NCI-H446 treated with DMSO at 0.1 percent for 48 hours (cell line): ENCODE results near the gene YIPF2.
"Not testable (repeated sequence)": the region's sequence is repeated elsewhere in the genome, so short reads cannot be mapped to it uniquely, and the experiment has no call there.

Experiments
- DNase-seq: peaks from one replicate; lab custom pipeline; 2025; lab: John Stamatoyannopoulos, UW

Gene YIPF2

DNA sequence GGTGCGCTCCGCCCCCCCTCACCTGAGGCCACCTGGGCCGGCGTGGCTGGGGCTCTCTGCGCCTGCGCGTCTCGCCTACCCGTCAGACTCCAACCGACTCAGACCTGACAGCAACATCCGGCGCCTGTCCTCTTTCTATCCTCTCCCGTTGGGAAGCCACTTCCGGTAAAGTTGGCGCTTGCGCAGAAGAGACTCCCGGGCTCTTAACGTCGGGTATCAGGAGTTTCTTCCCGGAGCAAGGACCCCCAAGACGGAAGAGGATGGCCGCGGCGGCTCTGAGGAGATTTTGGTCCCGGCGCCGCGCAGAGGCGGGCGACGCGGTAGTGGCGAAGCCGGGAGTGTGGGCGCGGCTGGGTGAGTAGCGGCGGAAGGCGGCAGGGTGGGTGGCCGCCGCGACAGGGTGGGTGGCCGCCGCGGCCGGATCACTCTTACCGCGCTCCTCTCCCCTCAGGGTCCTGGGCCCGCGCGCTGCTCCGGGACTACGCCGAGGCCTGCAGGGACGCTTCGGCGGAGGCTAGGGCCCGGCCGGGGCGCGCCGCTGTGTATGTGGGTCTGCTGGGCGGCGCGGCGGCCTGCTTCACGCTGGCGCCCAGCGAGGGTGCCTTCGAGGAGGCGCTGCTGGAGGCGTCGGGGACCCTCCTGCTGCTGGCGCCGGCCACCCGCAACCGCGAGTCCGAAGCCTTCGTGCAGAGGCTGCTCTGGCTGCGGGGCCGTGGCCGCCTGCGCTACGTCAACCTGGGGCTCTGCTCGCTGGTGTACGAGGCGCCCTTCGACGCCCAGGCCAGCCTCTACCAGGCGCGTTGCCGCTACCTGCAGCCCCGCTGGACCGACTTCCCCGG is at the start of gene YIPF2, which contains the start of gene TIMM29:
Gene YIPF2, minus strand, starts transcription at position 77 of the 839 bp plus-strand sequence. CDS start 229 bp downstream, outside the sequence.
Gene TIMM29, plus strand, starts transcription at position 249 of the 839 bp plus-strand sequence. Its CDS starts 12 bp downstream, at position 261.
- DNase-seq: peak; percentile 96

DNA sequence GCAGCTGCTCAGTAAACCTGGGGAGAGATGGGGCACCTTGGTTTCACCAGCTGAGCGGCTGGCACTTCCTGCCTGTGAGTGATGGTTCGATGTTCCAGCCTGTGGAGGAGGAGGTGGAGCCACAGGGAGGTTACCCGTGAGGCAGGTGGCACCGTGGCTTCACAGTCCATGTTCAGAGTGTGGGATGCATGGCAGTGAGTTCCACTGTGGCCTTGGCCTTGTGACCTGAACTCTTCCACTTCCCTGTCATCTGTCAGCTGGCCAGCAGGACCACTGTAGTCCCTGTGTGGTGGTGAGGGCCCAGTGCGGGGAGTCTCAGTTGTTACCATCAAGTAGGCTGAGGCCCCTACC is 49.3 kb upstream of the YIPF2 start:
- no peak for DNase-seq

DNA sequence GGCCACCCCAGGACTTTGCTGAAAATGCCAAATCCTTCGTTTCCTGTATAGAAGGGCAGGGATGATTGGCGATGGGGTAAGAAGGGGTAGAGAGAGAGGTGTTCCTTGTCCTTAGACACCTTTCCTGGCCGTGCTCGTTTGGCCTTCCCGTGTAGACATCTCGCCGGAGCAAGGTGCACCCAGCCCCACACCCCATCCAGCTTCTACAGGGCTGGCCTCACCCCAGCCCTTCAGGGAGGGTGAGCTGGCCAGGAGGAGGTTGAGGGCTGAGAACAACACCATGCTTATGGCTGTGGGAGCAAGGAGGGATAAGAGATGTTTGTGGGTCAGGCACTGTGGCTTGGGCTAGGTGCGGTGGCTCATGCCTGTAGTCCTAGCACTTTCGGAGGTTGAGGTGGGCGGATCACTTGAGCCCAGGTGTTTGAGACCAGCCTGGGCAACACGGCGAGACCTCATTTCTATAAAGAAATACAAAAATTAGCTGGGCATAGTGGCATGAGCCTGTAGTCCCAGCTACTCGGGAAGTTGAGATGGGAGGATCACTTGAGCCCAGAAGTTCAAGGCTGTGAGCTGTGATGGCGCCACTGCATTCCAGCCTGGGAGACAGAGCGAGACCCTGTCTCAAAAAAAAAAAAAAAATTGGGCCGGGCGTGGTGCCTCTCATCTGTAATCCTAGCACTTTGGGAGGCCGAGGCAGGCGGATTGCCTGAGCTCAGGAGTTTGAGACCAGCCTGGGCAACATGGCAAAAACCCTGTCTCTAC is 47.9 kb upstream of the YIPF2 start:
- no peak for DNase-seq

DNA sequence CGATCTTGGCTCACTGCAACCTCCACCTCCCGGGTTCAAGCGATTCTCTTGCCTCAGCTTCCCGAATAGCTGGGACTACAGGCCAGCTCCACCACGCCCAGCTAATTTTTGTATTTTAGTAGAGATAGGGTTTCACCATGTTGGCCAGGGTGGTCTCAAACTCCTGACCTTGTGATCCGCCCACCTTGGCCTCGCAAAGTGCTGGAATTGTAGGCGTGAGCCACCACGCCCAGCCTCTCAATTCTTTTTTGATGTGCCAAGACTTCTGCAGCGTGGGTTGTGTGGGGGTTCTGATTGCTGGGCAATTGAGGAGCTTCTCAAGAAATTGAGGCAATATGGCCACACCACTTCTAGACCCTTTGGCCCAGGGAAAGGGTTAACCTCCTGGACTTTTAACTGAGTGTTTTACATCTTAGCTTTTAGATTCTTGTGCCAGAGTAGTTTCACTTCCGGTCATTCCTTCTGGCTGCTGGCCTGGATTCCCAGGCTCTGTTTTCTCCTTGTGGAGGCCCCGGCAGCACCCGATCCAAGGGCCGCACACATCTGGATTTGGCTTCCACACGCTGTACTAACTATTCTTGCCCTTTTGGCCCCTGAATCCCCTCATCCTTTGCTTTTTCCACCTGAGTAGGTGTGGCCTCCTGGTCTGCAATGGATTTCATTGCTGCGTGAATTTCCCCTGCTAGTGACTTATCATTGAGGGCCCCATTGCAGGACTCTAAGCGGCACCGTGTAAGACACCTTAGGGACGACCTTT is 47.1 kb upstream of the YIPF2 start:
- no peak for DNase-seq

GRCh38 chr19:10971107-10971726 is 42.8 kb upstream of the YIPF2 start:
- DNase-seq: no peak

DNA sequence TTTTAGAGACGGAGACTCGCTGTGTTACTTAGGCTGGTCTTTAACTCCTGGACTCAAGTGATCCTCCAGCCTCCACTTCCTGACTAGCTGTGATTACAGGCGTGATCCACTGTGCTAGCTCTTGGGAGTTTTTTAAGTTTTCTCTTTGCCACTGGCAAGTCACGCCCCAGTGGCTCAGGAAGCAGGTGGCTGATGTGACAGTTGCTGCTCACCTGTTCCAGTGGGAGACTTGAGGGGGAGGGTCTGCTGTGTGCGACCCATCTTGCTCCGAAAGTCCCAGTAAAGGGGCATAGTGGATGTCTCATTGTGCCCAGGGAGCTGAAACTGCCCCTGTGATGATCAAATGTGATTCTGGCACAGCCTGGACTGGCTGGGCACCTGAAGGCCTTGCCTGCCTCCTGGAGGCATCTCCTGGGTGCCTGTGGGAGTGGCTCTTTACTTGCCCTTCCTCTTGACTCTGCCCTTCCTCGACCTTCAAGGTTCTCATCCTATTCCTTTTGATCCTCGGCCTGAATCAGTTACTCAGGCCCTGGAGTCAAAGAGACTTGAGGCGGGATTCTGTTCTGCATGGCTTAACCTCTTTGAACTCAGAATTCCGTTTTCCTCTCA is 40.2 kb upstream of the YIPF2 start:
- DNase-seq: no peak

- DNase-seq: no peak
Observed at GRCh38 chr19:10966809-10967208, 38.4 kb upstream of the YIPF2 start.

GRCh38 chr19:10965398-10965797 is 37.0 kb upstream of the YIPF2 start:
- no peak for DNase-seq

GRCh38 chr19:10964903-10965302 is 36.5 kb upstream of the YIPF2 start:
- no peak for DNase-seq

GRCh38 chr19:10963865-10964264 is 35.4 kb upstream of the YIPF2 start:
- no peak for DNase-seq

GRCh38 chr19:10962863-10963262 is 34.4 kb upstream of the YIPF2 start:
- no peak for DNase-seq

DNA sequence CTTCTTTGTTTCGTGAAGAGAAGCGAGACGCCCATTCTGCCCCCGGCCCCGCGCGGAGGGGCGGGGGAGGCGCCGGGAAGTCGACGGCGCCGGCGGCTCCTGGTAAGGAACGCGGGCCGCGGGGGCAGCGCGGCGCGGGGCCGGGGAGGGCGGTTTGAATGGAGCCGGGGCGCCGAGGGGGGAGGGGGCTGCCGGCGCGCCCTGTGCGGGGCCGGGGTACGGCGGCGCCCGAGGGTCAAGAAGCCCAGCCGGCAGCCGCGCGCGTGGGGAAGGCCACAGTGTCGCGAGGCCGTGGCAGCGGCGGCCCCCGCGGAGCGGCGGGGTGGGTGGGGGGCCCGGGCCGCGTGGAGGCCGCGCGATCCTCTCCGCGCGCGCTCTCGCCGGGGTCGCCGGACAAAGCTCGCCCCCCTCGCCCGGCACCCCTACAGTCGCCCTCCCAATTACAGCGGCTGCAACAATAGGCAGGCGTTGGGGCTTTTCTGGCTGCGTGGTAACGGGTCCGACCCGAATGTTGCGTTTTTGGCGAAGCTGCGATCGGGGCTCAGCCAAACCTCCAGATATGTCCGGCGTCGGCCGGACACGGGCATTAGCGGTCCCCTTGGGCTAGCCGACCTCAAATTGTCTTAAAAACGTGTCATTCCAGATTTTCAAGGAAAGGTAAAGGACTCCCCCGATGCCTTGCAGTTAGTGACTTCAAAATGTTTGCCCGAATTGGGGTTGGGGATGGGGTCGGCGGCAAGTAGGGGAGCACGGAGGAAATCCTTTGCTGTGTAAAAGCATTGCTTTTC is 32.8 kb upstream of the YIPF2 start:
- DNase-seq: no peak

DNA sequence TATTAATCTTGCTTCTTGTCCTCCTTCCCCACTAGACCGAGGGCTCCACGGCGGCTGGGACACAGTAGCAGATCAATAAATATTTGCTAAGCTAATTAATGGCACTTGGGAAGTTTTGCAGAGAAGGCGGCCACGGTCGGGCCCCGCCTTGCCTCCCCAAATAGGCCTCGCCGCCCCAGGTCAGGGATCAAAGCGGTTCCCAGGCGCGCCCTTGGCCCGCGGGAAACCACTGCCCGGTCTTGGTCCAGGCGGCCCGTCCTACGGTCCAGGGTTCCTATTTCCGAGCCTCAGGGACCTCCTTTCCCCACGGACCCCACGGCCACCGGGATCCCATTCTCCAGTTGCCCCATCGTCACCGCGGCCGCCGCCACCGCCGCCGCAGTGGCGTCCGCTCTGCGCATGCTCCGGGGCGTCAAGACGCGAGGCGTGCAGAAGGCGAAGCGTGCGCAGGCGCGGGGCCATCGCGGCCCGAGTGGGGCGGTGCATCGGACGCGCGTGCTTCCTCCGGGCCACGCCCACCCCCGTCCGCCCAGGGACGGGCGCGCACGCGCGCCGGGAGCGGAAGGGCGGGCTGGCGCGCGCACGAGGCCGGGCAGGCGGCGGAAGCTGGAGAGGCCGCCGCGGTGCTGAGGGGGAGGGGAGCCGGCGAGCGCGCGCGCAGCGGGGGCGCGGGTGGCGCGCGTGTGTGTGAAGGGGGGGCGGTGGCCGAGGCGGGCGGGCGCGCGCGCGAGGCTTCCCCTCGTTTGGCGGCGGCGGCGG is 32.1 kb upstream of the YIPF2 start, which contains the start of gene SMARCA4:
Gene SMARCA4, plus strand, starts transcription at position 717 of the 759 bp plus-strand sequence. CDS start 23,122 bp downstream, outside the sequence.
- DNase-seq: peak; percentile 91

GRCh38 chr19:10959277-10959968 is 31.0 kb upstream of the YIPF2 start:
- not testable (repeated sequence) for DNase-seq

- no peak for DNase-seq
Observed at GRCh38 chr19:10952809-10953208, 24.4 kb upstream of the YIPF2 start.

GRCh38 chr19:10946958-10947657 is 18.7 kb upstream of the YIPF2 start:
- DNase-seq: no peak

- no peak for DNase-seq
Observed at GRCh38 chr19:10945264-10945663, 16.8 kb upstream of the YIPF2 start.

DNA sequence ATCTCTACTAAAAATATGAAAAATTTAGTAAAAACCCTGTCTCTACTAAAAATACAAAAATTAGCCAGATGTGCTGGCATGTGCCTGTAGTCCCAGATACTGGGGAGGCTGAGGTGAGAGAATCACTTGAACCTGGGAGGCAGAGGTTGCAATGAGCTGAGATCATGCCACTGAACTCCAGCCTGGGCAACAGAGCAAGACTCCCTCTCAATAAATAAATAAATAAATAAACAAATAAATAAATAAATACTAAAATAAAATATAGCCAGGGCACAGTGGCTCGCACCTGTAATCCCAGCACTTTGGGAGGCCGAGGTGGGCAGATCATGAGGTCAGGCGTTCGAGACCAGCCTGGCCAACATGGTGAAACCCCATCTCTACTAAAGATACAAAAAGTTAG is 15.0 kb upstream of the YIPF2 start:
- not testable (repeated sequence) for DNase-seq
